ENCODE measurements around the gene PEX14.

Gene PEX14

DNA sequence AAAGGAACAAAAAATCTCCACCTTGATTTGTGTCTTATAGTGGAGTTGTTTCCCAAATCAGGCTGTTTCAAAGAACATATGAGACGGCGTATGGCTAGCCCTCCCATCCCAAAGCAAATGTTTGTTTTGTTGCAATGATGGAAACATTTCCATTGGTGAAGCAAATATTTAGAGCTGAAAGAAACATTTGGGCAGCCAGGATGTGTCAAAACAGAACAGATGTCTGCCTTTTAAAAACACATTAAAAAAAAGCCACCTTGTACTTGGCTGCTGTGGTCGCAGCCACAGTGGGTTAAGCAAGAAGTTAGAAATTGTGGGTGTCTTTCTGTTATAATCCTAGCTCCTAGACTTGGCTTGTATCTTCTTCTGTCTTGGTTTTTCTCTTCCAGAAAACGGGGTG is 116.3 kb downstream of the PEX14 start:
- TF ChIP-seq, protein P1, sequence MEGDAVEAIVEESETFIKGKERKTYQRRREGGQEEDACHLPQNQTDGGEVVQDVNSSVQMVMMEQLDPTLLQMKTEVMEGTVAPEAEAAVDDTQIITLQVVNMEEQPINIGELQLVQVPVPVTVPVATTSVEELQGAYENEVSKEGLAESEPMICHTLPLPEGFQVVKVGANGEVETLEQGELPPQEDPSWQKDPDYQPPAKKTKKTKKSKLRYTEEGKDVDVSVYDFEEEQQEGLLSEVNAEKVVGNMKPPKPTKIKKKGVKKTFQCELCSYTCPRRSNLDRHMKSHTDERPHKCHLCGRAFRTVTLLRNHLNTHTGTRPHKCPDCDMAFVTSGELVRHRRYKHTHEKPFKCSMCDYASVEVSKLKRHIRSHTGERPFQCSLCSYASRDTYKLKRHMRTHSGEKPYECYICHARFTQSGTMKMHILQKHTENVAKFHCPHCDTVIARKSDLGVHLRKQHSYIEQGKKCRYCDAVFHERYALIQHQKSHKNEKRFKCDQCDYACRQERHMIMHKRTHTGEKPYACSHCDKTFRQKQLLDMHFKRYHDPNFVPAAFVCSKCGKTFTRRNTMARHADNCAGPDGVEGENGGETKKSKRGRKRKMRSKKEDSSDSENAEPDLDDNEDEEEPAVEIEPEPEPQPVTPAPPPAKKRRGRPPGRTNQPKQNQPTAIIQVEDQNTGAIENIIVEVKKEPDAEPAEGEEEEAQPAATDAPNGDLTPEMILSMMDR (IDR thresholded peaks at IDR 0.05; ENCODE audit: low read depth, low read length) = no peak
- TF ChIP-seq POLR2A (IDR thresholded peaks at IDR 0.05; ENCODE audit: extremely low read depth, insufficient read length) (no peak), MYC (IDR thresholded peaks at IDR 0.05; ENCODE audit: low read depth, low read length) (no peak; the same call in 1 of the 2 replicates)
- TF ChIP-seq, protein P2, sequence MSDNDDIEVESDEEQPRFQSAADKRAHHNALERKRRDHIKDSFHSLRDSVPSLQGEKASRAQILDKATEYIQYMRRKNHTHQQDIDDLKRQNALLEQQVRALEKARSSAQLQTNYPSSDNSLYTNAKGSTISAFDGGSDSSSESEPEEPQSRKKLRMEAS (IDR thresholded peaks at IDR 0.05; ENCODE audit: low read depth, low read length) = no peak
- peak; percentile 47 for DNase-seq (ENCODE audit: low read depth)
- H3K4me3 ChIP-seq (ENCODE audit: low read depth, low read length) = no peak overlapping the region

DNA sequence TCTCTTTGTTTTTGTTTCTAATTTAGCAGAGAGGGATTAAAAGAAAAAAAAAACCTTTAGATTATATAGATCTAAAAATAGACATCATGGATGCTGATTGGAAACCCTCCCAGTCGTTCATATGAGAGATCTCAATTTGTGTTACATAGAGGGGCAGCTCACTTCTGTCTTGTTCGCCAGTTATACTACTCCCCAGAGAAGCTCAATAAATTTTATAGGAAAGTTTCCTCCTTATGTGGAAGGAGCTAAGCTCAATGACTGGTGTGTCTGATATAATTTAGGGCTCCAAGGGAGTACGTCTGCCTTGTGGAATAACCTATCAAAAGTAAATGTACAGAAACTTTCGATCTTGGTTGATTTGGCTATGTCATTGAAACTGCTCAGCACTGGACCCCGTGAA is 117.6 kb downstream of the PEX14 start:
- DNase-seq (ENCODE audit: low read depth) = no peak
- TF ChIP-seq, protein P1 (IDR thresholded peaks at IDR 0.05; ENCODE audit: low read depth, low read length) = no peak
- TF ChIP-seq POLR2A (IDR thresholded peaks at IDR 0.05; ENCODE audit: extremely low read depth, insufficient read length) = no peak
- TF ChIP-seq, protein P2 (IDR thresholded peaks at IDR 0.05; ENCODE audit: low read depth, low read length) = no peak
- TF ChIP-seq MYC (IDR thresholded peaks at IDR 0.05; ENCODE audit: low read depth, low read length) = no peak
- H3K4me3 ChIP-seq (ENCODE audit: low read depth, low read length) = no peak overlapping the region

DNA sequence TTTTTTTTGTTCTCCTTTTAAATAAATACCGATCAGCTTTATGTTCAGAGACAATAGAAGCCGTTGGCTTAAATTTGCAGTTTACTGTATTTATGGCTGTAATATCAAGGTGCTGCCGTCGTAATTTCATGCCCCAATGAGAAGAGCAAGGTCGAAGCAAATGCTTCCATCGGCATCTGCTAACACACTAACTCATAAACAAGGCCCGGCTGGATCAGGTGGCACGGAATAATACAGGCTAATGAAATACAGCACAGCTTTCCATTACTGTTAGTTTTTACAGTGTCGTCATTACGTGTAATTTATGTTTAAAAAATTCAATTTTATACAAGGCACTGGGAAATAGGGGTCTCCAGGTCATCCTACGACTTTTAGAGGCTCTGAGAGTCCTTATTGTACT is 119.0 kb downstream of the PEX14 start:
- H3K4me3 ChIP-seq (ENCODE audit: low read depth, low read length) = no peak overlapping the region
- DNase-seq (ENCODE audit: low read depth) = no peak
- TF ChIP-seq, protein P1 (IDR thresholded peaks at IDR 0.05; ENCODE audit: low read depth, low read length) = no peak
- TF ChIP-seq MYC (IDR thresholded peaks at IDR 0.05; ENCODE audit: low read depth, low read length) (no peak), POLR2A (IDR thresholded peaks at IDR 0.05; ENCODE audit: extremely low read depth, insufficient read length) (no peak)
- TF ChIP-seq, protein P2 (IDR thresholded peaks at IDR 0.05; ENCODE audit: low read depth, low read length) = no peak

DNA sequence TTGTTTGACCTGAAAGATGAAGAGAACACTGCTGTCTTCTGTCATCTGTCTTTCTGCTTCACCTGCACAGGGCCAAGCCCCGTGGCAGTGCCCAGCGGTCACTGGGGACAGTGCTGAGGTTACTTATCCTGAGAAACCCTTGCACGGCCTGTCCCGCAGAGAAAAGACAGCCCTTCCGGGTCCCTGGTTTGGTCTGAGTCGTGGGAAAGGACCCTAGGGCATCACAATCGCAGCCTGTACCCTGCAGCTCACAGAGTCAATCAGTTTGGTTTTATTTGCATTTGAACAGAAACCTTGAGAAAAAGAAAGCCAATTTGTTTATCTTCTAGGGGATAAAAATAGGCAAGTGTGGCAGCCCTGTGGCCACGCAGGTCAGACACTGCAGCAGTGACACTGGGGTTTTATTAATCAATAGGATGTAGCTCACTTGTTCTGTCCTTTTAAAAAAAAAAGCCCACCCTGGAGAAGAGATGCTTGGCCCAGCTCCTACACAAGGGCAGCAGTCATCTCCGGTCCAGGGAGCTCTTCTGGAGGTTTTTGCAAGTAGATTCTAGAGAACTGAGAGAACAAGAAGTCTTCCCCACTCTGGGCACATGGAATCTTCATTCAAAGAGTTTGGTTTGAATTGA is 120.0 kb downstream of the PEX14 start:
- no peak overlapping the region for H3K4me3 ChIP-seq (ENCODE audit: low read depth, low read length)
- TF ChIP-seq, protein P1 (IDR thresholded peaks at IDR 0.05; ENCODE audit: low read depth, low read length) = no peak
- TF ChIP-seq, protein P2 (IDR thresholded peaks at IDR 0.05; ENCODE audit: low read depth, low read length) = no peak
- TF ChIP-seq MYC (IDR thresholded peaks at IDR 0.05; ENCODE audit: low read depth, low read length) (no peak), POLR2A (IDR thresholded peaks at IDR 0.05; ENCODE audit: extremely low read depth, insufficient read length) (no peak)
- no peak for DNase-seq (ENCODE audit: low read depth)

DNA sequence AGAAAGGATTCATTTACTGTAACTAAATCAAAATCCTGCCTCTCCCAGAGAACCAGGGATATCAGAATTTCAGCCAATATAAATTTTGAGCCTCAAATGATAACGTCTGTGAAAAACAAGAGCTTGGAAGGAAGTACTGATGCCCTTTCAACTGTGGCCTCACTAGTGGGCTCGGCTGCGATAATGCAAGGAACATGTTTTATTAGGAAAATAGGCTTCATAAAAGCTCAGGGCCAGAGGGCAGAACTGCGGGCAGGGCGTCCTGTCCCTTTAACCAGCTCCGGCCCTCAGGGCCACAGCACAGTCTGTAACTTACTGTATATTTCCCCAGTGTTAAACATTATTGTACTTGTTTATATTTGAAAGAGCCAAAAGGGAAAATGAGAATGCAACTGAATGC is 122.0 kb downstream of the PEX14 start:
- DNase-seq (ENCODE audit: low read depth) = no peak
- TF ChIP-seq, protein P1 (IDR thresholded peaks at IDR 0.05; ENCODE audit: low read depth, low read length) = no peak
- TF ChIP-seq MYC (IDR thresholded peaks at IDR 0.05; ENCODE audit: low read depth, low read length) (no peak), POLR2A (IDR thresholded peaks at IDR 0.05; ENCODE audit: extremely low read depth, insufficient read length) (no peak)
- TF ChIP-seq, protein P2 (IDR thresholded peaks at IDR 0.05; ENCODE audit: low read depth, low read length) = no peak
- no peak overlapping the region for H3K4me3 ChIP-seq (ENCODE audit: low read depth, low read length)
